HK-2 (cell line): ENCODE data around the gene DACH1.
"Not testable (repeated sequence)": the region's sequence is repeated elsewhere in the genome, so short reads cannot be mapped to it uniquely, and the experiment has no call there.

Experiments
- DNase-seq: peaks from one replicate; pipeline ENCODE4 v3.0.0-alpha.2; 2018; ENCODE audit not compliant: unreplicated experiment

DACH1 gene

DNA sequence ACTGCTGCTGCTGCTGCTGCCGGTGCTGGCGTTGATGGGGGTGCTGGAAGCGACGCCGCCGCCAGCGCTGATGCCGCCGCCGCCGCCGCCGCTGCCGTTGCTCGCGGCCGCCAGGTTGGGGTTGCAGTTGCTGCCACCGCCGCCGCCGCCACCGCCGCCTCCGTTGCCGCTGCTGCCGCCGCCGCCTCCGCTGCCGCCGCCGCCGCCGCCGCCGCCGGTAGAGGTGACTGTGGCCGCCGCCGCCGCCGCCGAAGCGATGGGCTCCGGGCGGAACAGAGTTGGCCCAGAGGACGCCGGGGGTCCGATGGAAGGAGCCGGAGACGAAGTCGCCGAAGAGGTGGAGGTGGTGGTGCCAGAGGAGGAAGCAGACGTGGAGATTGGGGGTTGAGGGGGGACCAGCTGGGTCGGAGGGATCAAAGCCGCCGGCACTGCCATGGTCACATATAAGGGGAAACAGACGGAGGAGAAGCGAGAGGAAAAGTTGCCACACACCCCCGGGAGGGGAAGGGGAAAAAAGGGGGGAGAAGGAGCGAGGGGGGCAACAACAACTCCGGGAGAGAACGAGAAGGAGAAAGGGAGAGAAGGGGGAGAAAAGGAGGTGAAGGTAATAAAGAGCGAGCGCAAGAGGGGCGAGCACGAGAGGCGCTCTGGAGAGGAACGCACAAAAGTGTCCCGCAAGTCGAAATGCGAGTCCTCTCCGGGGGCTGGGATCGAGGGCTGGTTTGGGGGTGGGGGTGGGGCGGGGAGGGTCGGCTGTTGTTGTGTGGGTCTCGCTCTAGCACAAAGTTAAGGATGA is 471 bp downstream of the DACH1 start:
- DNase-seq = peak; percentile 21

DNA sequence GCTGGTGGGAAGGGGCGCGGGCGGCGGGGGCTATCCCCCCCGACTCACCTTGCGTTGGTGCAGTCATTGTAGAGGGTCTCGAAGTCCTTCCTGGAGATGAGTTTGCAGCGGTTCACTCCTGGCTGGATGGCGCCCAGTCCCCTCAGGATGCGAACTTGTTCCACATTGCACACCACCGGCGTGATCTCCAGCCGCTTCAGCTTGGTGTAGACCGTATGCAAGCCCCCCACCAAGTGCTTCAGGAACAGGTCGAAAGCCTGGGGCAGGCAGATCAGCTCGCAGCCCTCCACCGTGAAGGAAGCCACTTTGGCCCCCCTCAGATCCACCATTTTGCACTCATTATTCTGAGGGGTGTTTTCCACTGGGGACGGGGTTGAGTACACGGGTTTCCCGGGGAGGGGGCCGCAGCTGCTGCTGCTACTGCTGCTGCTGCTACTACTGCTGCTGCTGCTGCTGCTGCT is 1.1 kb downstream of the DACH1 start:
- DNase-seq = no peak

DNA sequence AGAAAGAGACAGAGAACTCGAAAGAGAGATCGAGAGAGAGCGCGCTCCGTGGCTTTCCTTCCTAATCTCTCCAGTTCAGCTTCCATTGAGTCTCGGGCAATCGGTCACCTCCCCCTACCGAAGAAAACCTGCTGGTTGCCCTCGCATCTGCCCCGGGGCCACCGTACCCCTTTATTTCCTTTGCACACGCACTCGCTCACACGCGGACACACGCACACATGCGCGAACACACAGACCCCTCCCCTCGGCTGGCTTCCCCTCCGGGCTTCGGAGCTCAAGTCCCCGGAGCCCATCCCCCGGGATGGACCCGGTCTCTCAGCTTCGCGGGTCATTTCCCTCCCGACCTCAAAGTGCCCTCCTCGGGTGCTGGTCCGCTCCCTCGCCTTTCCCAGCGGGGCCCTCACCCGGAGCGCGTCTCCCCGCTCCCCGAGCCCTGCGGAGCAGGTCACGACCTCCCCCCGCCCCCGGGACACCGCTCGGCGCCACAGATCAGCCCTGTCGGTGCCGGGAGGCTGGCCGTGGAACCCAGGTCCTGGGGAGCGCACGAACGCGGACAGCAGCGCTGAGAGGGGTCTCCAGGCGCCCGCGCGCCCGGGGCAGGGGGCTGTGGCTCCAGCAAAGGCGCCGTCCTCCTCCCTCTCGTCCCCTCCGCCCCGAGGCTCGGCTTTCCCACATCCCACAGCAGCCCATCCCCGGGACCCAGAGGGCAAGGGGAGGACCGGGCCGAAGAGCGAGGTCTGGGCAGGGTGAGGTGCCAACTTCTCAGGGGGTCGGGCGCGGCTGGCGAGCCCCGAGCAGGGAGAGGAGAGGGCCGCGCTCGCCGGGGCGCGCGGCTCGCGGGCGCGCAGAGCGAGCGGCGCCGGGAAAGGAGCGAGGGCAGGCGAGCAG is 1.8 kb downstream of the DACH1 start:
- no peak for DNase-seq

DNA sequence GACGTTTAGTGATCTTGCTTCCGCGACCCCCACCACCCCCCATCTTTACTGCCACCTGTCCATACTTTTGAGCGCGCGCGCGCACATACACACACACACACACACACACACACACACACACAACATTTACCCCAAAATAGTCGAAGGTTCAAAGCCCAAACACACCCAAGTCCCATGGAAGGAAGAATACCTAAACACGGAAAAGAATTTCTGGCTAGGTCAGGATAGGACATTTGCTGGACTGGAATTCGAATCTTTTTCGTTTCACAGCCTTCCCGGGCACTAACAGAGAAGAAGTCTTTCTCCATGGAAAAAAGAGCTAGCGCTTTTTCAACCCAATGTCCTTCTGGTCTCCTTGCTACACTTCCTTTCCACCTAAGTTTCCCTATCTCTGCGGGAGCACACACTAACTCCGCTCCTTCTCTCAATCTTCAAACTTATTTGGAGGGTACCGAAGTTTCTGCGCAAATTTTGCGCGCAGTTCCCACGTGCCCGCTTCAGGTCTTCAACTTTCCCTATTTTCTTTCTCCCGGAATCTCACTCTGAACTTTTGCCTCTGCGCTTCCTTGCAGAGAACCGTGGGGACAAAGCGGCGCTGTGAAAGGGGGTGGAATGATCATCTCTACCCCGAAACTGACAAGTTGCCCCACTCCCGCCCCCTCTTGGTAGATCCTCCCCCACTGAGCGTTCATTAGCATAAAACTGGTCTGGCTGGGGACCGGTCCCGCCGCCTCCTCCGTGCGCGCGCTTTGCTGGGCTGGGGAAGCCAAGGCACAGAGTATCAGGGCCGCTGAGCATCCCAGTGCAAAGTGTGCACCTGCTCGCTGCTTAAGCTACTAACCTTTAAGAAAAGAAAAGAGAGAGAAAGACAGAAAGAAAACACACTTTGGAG is 2.7 kb downstream of the DACH1 start:
- DNase-seq = no peak

DNA sequence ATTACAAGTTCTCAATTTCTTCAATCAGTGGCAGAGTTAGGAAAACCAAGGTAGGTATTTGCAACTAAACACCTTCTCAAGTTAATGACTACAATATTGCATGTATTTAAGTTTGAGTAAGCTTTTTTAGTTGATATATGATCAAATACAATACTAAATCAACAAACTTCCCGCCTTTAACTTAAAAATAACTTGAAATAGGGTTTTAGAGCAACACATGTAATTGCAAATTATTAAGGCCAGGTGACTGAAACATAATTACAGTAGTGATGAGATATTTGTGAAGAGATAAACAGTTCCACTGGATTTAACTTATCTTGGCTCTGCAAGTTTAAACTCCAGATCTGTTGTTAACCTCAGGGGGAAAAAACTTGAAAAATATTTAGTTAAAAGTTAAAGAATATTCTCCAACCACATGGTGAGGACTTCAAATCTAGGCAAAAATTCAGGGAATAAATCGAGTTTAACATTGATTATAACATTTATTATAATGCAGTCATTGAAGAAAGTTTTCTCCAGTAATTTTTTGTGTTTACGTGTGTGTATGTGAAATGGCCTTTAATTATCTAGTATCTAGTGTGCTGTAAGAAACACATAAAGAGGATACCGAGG is 3.6 kb downstream of the DACH1 start:
- no peak for DNase-seq

DNA sequence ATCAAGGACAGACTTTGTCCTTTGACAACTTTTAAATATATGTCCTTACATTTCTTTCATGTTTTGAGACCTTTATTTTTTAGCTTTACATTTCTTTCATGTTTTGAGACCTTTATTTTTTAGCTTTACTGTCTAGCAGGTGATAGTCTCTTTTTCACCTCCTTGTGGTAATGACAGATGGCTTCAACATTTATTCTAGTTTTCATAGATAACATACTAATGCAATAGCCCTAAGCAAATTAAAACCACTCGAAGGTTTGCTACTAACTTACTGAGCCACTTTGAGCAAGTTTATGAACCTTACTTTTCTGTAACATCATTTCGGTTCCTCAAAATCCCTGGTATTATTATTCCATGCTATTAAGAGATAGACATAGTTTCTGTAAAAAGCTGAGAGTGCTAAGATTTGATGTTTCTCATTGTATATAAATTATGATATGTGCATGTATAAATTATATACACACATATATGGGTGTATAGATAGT is 4.5 kb downstream of the DACH1 start:
- DNase-seq = no peak

DNA sequence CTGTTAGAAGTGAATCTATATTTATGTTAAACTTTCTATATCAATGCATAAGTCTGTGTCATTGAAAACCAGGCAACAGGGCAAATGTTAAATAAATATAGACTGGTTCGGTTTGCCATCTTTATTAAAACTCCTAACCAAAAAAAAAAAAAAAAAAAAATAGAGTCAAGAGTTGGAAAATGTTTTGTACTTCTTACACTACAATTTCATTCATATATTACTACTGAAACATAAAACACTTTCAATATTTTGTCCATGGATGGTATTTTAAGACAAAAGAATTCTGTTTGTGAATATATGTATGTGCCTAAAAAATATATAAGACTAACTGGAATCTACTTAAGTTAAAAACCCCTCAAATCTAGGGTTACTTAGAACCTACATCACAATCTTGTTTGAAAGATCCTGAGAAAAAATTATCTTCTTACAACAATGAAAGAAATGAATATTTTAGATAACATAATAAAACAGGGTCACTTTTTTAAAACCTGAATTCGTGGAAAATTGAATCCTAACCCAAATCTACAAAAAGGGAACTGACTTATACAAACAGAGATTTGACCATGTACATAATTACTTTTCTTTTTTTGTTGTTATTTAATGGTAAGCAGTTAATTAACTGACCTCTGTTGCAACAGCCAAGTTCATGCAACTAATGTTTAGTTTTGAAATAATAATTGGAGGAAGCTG is 5.1 kb downstream of the DACH1 start:
- no peak for DNase-seq

DNA sequence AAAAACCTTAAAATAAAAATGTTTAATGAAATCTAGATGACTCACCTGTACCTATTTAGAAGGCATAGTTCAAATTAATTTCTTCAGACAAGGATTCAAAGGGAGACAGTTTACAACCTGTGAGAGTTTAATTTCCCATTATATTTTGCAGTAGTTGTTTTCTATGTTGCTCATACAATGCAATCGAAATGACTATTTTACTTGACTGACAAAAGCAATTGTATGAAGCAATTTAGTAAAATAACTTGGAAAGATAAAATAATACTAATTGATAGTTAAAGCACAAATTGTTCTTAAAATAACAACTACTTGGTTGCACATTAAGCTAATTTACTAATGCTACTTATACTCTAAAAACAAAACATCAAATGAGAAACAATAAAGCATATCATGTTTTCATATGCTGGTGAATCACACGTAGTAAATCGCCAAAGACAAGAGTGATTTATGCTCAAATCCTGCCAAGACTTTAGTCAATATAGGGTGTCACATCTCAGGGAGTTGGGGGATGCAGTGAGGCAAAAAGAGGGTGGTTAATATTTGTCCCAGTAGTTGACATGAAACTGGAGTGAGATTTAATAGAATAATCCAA is 6.4 kb downstream of the DACH1 start:
- no peak for DNase-seq

DNA sequence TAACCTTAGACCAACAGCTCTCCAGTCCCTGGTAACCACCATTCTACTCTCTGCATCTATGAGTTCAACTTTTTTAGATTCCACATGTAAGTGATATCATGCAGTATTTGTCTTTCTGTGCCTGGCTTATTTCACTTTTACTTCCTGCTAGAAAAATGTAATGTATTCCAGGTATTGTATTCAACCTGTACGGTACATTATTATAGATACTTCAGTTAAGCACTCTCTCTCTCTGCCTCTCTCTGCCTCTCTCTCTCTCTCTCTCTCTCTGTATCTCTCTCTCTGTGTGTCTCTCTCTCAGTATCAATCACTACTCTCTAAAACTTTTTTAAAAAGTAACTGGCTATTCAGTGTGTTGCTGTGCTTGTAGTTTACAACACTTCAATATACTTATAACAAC is 8.4 kb downstream of the DACH1 start:
- no peak for DNase-seq

DNA sequence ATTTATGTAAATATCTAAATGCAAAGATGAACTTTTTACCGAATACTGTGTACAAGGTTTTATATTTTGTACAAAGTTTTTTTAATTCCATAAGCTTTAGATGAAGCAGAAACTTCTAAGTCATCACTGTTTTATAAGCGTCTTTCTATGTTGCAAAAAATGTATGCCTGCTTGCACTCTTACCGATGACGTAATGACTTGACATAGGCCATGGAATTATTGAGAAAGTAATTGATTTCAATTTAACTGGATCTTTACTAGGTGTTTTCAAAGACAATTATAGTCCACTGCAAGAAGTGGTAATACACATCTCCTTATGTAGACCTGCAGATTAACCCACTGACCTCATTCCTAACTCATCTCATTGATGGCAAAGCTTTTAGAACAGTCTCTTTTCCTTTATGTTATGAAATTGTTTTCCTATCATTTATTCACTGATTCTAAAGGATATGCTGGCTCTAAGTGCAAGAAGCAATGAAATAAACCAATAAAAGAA is 10.4 kb downstream of the DACH1 start:
- no peak for DNase-seq

DNA sequence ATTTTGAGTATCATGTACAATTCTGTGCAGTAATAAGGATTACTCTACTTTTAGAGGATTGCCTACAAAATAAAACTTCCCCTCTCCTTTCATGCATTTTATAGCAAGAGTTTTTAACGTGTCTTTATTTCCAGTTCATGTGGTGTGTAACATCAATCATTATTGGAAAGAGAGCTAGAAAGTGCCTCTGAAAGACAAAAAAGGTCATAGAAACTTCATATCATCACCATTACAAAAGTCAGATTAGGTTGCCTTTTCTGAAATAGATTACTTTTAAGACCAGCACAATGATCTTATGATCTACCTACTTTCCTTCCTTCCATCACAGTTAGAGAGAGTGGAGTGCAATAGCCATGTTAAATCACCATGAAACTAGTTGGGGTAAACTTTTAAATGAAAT is 12.6 kb downstream of the DACH1 start:
- no peak for DNase-seq

DNA sequence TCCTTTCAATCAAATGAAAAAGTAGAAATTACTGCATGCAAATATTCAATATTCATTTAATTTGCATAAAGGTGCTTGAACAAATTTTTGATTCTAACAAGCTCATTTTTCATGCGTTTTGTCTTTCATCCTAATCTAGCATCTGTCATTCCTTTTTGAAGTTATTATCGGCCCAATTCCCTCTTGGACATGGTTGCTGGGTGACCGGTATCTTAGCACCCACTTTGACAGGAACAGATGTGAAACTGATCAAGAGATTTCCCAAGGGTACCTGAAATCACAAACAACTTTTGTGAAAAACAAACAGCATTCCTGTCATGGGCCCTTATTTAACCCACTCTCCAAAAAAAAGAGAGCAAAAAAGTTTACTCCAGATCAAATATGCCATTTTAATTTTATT is 13.3 kb downstream of the DACH1 start:
- no peak for DNase-seq

DNA sequence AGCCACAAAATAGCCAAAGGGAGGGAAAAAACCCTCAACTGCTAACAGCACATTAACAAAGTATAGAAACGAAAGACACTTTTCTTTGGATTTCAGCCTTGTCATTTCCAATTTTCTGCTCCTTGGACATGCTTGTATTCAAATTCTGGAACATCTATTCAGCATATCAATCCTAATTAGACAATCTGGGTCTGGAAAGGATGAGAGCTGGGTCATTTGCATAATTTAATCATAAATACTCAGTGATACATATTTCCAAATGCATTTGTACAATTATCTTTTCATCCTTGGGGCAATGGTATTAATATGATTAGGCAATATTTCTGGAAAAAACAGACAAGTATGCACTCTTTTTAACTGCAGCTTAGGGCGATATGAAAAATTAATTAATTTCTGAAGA is 14.3 kb downstream of the DACH1 start:
- no peak for DNase-seq

DNA sequence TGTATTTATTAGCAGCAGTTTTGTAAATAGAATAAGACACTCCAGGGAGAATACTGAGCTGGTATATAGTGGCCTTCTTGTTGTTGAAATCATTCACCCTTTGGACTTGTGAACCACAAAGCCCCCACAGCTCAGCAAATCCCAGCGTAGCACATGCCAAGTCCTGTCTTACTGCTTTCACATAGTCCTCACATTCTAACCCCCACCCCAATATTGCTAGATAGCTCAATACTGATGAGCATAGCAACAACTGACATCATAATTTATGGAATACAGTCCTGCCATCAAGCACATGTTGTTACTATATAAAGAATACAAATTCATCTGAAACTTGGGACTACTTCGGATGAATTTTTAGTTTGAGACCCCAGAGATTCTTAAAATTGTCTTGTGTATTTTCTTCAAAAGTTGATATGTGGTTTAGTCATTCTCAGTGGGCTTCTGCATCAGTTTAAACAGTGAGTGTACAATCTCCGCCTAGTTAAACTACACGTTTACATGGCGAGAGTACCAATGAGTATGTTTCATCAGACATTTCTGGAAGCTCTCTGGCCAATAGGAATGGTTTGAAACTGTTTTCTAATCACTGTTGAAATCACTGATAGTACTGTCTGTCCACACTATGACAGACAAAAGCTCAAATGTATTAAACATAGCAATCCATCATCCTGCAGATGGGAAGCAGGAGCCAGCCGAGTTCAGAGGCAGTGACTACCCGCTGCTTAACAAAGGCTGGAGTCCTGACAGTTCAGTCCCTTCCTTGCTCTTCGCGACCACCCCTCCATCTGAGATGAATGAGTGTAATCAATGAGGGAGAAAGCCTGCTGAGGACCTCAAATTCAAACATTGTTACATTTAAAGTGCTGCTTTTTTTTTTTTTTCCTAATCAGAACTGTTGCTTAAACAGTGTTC is 15.2 kb downstream of the DACH1 start:
- no peak for DNase-seq

DNA sequence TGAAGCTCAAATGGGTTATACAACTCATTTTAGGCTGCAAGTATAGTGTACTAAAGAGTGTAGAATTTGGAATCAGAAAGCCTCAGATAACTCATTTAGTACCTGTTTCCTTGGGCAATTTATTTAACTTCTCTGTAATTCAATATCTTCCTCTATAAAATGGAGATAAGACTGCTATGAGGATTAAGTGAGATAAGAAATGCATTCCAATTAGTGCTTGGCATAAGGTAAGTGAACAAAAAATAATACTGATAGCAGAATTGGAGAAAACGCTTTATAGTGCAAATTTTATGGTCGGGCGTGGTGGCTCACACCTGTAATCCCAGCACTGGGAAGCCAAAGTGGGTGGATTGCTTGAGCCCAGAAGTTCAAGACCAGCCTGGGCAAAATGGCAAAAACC is 25.0 kb downstream of the DACH1 start:
- no peak for DNase-seq

DNA sequence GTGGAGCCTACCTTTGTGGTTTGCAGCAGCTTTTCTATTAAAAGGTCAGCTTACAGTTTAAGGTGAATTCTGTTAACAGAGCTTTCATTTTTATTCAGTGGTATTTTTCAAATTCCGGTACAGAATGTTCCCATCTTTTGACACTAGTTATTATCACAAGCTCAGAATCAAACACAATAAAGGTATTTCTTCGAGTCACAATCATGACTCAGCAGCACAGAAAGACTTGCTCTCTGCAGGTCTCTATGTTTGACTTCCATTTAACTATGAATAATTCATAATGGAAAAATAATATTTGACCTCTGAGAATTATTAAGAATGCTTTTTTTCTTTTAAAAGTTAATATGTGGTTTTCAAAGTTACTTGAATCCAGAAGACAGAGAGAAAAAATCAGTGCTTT is 28.2 kb downstream of the DACH1 start:
- DNase-seq = no peak

DNA sequence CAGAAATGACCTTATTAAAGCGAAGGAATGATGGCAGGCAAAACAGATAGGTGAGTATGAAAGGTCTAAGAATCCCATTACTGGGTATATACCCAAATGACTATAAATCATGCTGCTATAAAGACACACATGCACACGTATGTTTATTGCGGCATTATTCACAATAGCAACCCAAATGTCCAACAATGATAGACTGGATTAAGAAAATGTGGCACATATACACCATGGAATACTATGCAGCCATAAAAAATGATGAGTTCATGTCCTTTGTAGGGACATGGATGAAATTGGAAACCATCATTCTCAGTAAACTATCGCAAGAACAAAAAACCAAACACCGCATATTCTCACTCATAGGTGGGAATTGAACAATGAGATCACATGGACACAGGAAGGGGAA is 29.4 kb downstream of the DACH1 start:
- not testable (repeated sequence) for DNase-seq

DNA sequence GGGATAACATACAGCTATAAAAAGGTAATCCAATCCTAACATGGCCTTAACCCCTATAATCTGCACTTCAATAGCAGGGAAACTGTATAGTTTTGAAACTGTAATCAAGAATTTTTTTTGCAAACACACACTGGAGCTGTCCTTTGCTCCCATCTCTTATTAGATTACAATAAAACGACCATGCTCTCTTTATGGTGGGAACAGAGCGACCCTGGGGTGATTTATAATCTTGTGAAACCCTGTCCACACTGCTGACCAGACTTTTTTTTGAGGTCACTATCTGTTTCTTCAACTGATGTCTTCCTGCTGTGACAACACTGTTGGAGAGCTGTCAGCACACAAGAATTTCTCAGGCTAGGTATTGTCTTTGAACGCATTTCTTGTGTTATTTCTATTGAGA is 35.3 kb downstream of the DACH1 start:
- no peak for DNase-seq

DNA sequence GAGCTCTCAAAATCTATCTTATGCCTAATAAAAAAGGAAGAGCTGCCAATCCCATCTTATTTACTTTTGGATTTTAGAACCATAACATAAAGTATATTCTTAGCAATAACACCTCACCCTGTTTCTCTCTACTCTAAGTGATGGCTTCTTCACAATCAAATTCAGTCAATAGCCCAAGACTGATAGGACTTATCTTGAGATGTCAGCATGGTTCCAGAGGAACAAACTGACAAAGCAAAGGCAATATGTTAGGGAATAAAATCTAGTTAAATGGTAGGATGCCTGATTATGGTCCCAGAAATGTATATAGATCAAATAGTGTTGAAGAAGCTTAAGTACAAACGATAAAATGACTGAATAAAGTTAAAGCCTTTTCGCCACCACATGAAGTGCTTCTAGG is 36.3 kb downstream of the DACH1 start:
- DNase-seq = no peak
